GM23248 (cell line): ENCODE measurements around the gene SOSTDC1. TPM values are rescaled to one million over a fixed set of nuclear protein-coding genes. Genes with fewer than 3 reads are reported as not detected.

Experiments
- DNase-seq: peaks from one replicate; pipeline ENCODE4 v3.0.0-alpha.2; 2015
- H2AFZ ChIP-seq: fragments of 200-600 bp; sonication (generic); 2 replicates; pipeline ENCODE4 v1.6.1; 2016; ENCODE audit warnings: antibody characterized with exemption
- H3F3A ChIP-seq: fragments of 200-600 bp; sonication (generic); 2 replicates; pipeline ENCODE4 v1.6.1; 2016; ENCODE audit warnings: mild to moderate bottlenecking, antibody characterized with exemption, mixed run types; ENCODE audit not compliant: insufficient read depth
- H3K27ac ChIP-seq: fragments of 200-600 bp; sonication (generic); 2 replicates; pipeline ENCODE4 v1.5.1; 2016; ENCODE audit warnings: mild to moderate bottlenecking
- H3K27me3 ChIP-seq: fragments of 200-600 bp; sonication (generic); replicated peaks from 2 replicates; pipeline ENCODE4 v1.6.1; 2016; ENCODE audit warnings: mild to moderate bottlenecking; ENCODE audit not compliant: insufficient read depth
- H3K36me3 ChIP-seq: fragments of 200-600 bp; sonication (generic); 2 replicates; pipeline ENCODE4 v1.6.1; 2016; ENCODE audit warnings: low read depth, mild to moderate bottlenecking
- H3K4me1 ChIP-seq: fragments of 200-600 bp; sonication (generic); 2 replicates; pipeline ENCODE4 v1.6.1; 2016; ENCODE audit warnings: mild to moderate bottlenecking; ENCODE audit not compliant: insufficient read depth
- H3K4me2 ChIP-seq: fragments of 200-600 bp; sonication (generic); one replicate; pipeline ENCODE4 v1.6.1; 2016; ENCODE audit warnings: mild to moderate bottlenecking; ENCODE audit not compliant: unreplicated experiment
- H3K4me3 ChIP-seq: fragments of 200-600 bp; sonication (generic); 2 replicates; pipeline ENCODE4 v1.5.1; 2016; ENCODE audit warnings: mild to moderate bottlenecking
- H3K79me2 ChIP-seq: fragments of 200-600 bp; sonication (generic); 2 replicates; pipeline ENCODE4 v1.6.1; 2016; ENCODE audit warnings: mild to moderate bottlenecking; ENCODE audit not compliant: insufficient read depth
- H3K9ac ChIP-seq: fragments of 200-600 bp; sonication (generic); 2 replicates; pipeline ENCODE4 v1.6.1; 2016; ENCODE audit warnings: mild to moderate bottlenecking
- H3K9me2 ChIP-seq: fragments of 200-600 bp; sonication (generic); 2 replicates; pipeline ENCODE4 v1.6.1; 2016; ENCODE audit warnings: mixed run types, mild to moderate bottlenecking, moderate library complexity; ENCODE audit not compliant: insufficient read depth
- H3K9me3 ChIP-seq: fragments of 200-600 bp; sonication (generic); one replicate; pipeline ENCODE4 v1.6.1; 2017; ENCODE audit warnings: low read depth
- H4K20me1 ChIP-seq: fragments of 200-600 bp; sonication (generic); 2 replicates; pipeline ENCODE4 v1.6.0; 2016; ENCODE audit not compliant: insufficient read depth
- EZH2 ChIP-seq: fragments of 200-600 bp; sonication (generic); IDR thresholded peaks from 2 replicates; pipeline ENCODE4 v1.6.1; 2018; ENCODE audit warnings: antibody characterized with exemption, mild to moderate bottlenecking; ENCODE audit not compliant: insufficient read depth, poor library complexity, severe bottlenecking
- EZH2phosphoT487 ChIP-seq: fragments of 200-600 bp; sonication (generic); IDR thresholded peaks from 2 replicates; pipeline ENCODE4 v1.6.1; 2018; ENCODE audit warnings: antibody characterized with exemption, moderate library complexity, mild to moderate bottlenecking, low read depth; ENCODE audit not compliant: insufficient read depth
- WGBS, 2 experiments: methylation state at CpG; one replicate each; pipeline ENCODE4 v1.1.6; 2015 to 2017; ENCODE audit warnings: low lambda C conversion rate in 2 of 2, low coverage in 1 of 2; ENCODE audit errors: missing lambda C conversion rate in 2 of 2; 5-methylcytosine and 5-hydroxymethylcytosine counted together
- in situ Hi-C: fragments of 300-500 bp; cut with MboI; formaldehyde crosslinking; loops from 2 replicates; pipeline ENCODE4 v1.15.0; 2020
- polyA plus RNA-seq: library from polyadenylated mRNA; unstranded; fragments of >200 nt; fragmentation: Nextera tagmentation; extraction: Ambion mirVana; gene quantifications from 2 replicates; pipeline ENCODE4 v1.2.1, GENCODE V29; 2016
- total RNA-seq: library from RNA; depleted of rRNA; stranded (reverse); fragments of >200 nt; shearing (Covaris generic); gene quantifications from 2 replicates; pipeline ENCODE4 v1.2.3, GENCODE V29; 2014

Gene SOSTDC1
- total and polyA plus RNA-seq, 2 experiments from 2014 or later, result not detected

- Histone ChIP-seq H3K36me3 (no peaks in the 10 kb centered on the region), H2AFZ (no peak overlapping the region), H3K4me2 (no peak overlapping the region), H3K9me2 (no peaks in the 10 kb centered on the region), H3K9me3 (no peaks in the 10 kb centered on the region), H4K20me1 (no peaks in the 10 kb centered on the region), H3K9ac (no peak overlapping the region), H3K27ac (no peak overlapping the region), H3K27me3 (no peaks in the 10 kb centered on the region), H3F3A (no peaks in the 10 kb centered on the region), H3K4me1 (no peaks in the 10 kb centered on the region), H3K4me3 (no peak overlapping the region), H3K79me2 (no peaks in the 10 kb centered on the region)
- DNase-seq, result no peak
- in situ Hi-C loops, result no loop called here
- WGBS, 2 experiments, result 61 to 77% methylated on average over 2 of the region's 2 CpGs
- TF ChIP-seq EZH2, result no peak
- no peak for TF ChIP-seq EZH2phosphoT487
These were observed 32.6 kb upstream of the SOSTDC1 start for GRCh38 chr7:16498122-16498521.

- Histone ChIP-seq H3K4me1 (no peaks in the 10 kb centered on the region), H3K9me2 (no peaks in the 10 kb centered on the region), H4K20me1 (no peaks in the 10 kb centered on the region), H3K4me2 (no peak overlapping the region), H3F3A (no peaks in the 10 kb centered on the region), H3K36me3 (no peaks in the 10 kb centered on the region), H3K9me3 (no peaks in the 10 kb centered on the region), H3K79me2 (no peaks in the 10 kb centered on the region), H3K9ac (no peak overlapping the region), H3K27me3 (no peaks in the 10 kb centered on the region), H3K27ac (no peak overlapping the region), H3K4me3 (no peak overlapping the region), H2AFZ (no peak overlapping the region)
- DNase-seq, result no peak
- TF ChIP-seq EZH2 (no peak), EZH2phosphoT487 (no peak)
- WGBS, 2 experiments, result 70 to 73% methylated on average over 4 of the region's 4 CpGs
- in situ Hi-C loops, result no loop called here
These were observed 29.6 kb upstream of the SOSTDC1 start for GRCh38 chr7:16494955-16495719.

GRCh38 chr7:16494551-16494950 lies 29.0 kb upstream of the SOSTDC1 start:
- no peaks in the 10 kb centered on the region for H4K20me1 ChIP-seq
- H3F3A ChIP-seq, result no peaks in the 10 kb centered on the region
- TF ChIP-seq EZH2phosphoT487 (no peak), EZH2 (no peak)
- H2AFZ ChIP-seq, result no peak overlapping the region
- no peak overlapping the region for H3K4me3 ChIP-seq
- no peak overlapping the region for H3K9ac ChIP-seq
- no peaks in the 10 kb centered on the region for H3K79me2 ChIP-seq
- no peaks in the 10 kb centered on the region for H3K4me1 ChIP-seq
- no peaks in the 10 kb centered on the region for H3K9me2 ChIP-seq
- H3K27ac ChIP-seq, result no peak overlapping the region
- H3K9me3 ChIP-seq, result no peaks in the 10 kb centered on the region
- DNase-seq, result no peak
- 76% methylated on average over 2 of the region's 2 CpGs for WGBS, 2 experiments
- H3K36me3 ChIP-seq, result no peaks in the 10 kb centered on the region
- no peaks in the 10 kb centered on the region for H3K27me3 ChIP-seq
- H3K4me2 ChIP-seq, result no peak overlapping the region
- in situ Hi-C loops, result no loop called here

GRCh38 chr7:16493266-16493665 lies 27.7 kb upstream of the SOSTDC1 start:
- WGBS, 2 experiments, result 51 to 52% methylated on average over 2 of the region's 2 CpGs
- Histone ChIP-seq H3K79me2 (no peaks in the 10 kb centered on the region), H3K27ac (no peak overlapping the region), H3K27me3 (no peaks in the 10 kb centered on the region), H2AFZ (no peak overlapping the region; the same call in 1 of the 2 replicates), H3K36me3 (no peaks in the 10 kb centered on the region), H3K9ac (no peak overlapping the region), H3K4me2 (no peak overlapping the region), H4K20me1 (no peaks in the 10 kb centered on the region), H3K4me1 (no peaks in the 10 kb centered on the region), H3K9me2 (no peaks in the 10 kb centered on the region), H3F3A (no peaks in the 10 kb centered on the region), H3K4me3 (no peak overlapping the region), H3K9me3 (no peaks in the 10 kb centered on the region)
- in situ Hi-C loops, result no loop called here
- TF ChIP-seq EZH2phosphoT487 (no peak), EZH2 (no peak)
- DNase-seq, result no peak
